HepG2 (cell line): ENCODE data around the gene NSFL1C. TPM values are rescaled to one million over a fixed set of nuclear protein-coding genes. Genes with fewer than 3 reads are reported as not detected.

ENCODE experiments used
- ARNTL ChIP-seq: sonication (generic); formaldehyde crosslinking; IDR thresholded peaks from 2 replicates; pipeline ENCODE4 v1.4.0; 2020; ENCODE audit warnings: mild to moderate bottlenecking, missing genetic modification reagents
- ATF7 ChIP-seq, 2 experiments: fragments of 450-650 bp in 1 of 2; sonication (generic) in 1 of 2; formaldehyde crosslinking in 1 of 2; IDR thresholded peaks; 2 replicates each; pipeline versions ENCODE4 v1.4.0 to v1.6.1; 2016 to 2020; ENCODE audit warnings: antibody characterized with exemption in 1 of 2, mild to moderate bottlenecking in 1 of 2, missing genetic modification reagents in 1 of 2
- GABPA ChIP-seq, 2 experiments: IDR thresholded peaks; 2 replicates each; pipeline ENCODE4 v1.6.1; 2011 to 2016; ENCODE audit warnings: low read depth in 2 of 2, low read length in 1 of 2, missing biosample characterization in 1 of 2, missing genetic modification characterization in 1 of 2
- HNRNPL ChIP-seq: fragments of 200-400 bp; formaldehyde crosslinking; IDR thresholded peaks from 2 replicates; pipeline ENCODE4 v1.6.1; 2017; ENCODE audit warnings: mild to moderate bottlenecking, low read depth, low read length
- NCOA1 ChIP-seq: sonication (generic); formaldehyde crosslinking; IDR thresholded peaks from 2 replicates; pipeline ENCODE4 v1.9.0; 2021; ENCODE audit warnings: missing genetic modification reagents
- NFRKB ChIP-seq: fragments of 450-650 bp; IDR thresholded peaks from 2 replicates; pipeline ENCODE4 v1.6.1; 2017
- NPAS2 ChIP-seq: sonication (generic); formaldehyde crosslinking; IDR thresholded peaks from 2 replicates; pipeline ENCODE4 v1.8.0; 2022; ENCODE audit warnings: mild to moderate bottlenecking, missing genetic modification reagents, borderline replicate concordance
- RELA ChIP-seq: sonication (generic); formaldehyde crosslinking; IDR thresholded peaks from 2 replicates; pipeline ENCODE4 v1.4.0; 2020; ENCODE audit warnings: missing genetic modification reagents
- REXO4 ChIP-seq: sonication (generic); formaldehyde crosslinking; IDR thresholded peaks from 2 replicates; pipeline ENCODE4 v1.8.0; 2022; ENCODE audit warnings: missing genetic modification reagents, mild to moderate bottlenecking, borderline replicate concordance
- RFXANK ChIP-seq: IDR thresholded peaks from 2 replicates; pipeline ENCODE4 v1.6.1; 2016
- TBX3 ChIP-seq: fragments of 450-650 bp; IDR thresholded peaks from 2 replicates; pipeline ENCODE4 v1.6.1; 2017; ENCODE audit warnings: antibody characterized with exemption, mild to moderate bottlenecking, inconsistent platforms, borderline replicate concordance
- ZNF335 ChIP-seq: sonication (generic); formaldehyde crosslinking; IDR thresholded peaks from 2 replicates; pipeline ENCODE4 v1.4.0; 2020; ENCODE audit warnings: missing genetic modification reagents
- ZNF580 ChIP-seq: IDR thresholded peaks from 2 replicates; pipeline ENCODE4 v1.6.1; 2016; ENCODE audit warnings: low read depth, borderline replicate concordance
- ZNF670 ChIP-seq: sonication (generic); formaldehyde crosslinking; IDR thresholded peaks from 2 replicates; pipeline ENCODE4 v1.8.0; 2022; ENCODE audit warnings: mild to moderate bottlenecking, missing genetic modification reagents, borderline replicate concordance
- ZNF7 ChIP-seq: IDR thresholded peaks from 2 replicates; pipeline ENCODE4 v1.6.1; 2016; ENCODE audit warnings: missing biosample characterization, missing genetic modification reagents
- polyA plus RNA-seq, 8 experiments: library from polyadenylated mRNA; depleted of rRNA in 3 of 8; stranded (reverse) in 7 of 8; unstranded in 1 of 8; fragments of >200 nt; fragmentation: Illumina TruSeq in 4 of 8; extraction: Trizol in 4 of 8; gene quantifications; 2 replicates each; pipeline versions ENCODE4 v1.2.1 to v1.2.3, GENCODE V29; 2011 to 2016; ENCODE audit warnings: low read depth in 4 of 8, missing spikeins in 1 of 8, mixed read lengths in 1 of 8; ENCODE audit not compliant: insufficient read depth in 1 of 8
- total RNA-seq, 5 experiments: library from RNA; depleted of rRNA; stranded (reverse); fragments of >200 nt; fragmentation: Illumina TruSeq; extraction: Trizol; gene quantifications; 2 replicates each; pipeline ENCODE4 v1.2.3, GENCODE V29; 2016; ENCODE audit warnings: low read depth in 1 of 5
- TF ChIP-seq, protein P1 (sequence below): sonication (generic); formaldehyde crosslinking; conservative IDR thresholded peaks from 2 replicates; pipeline ENCODE4 v1.4.0; 2020; ENCODE audit warnings: missing genetic modification reagents
- TF ChIP-seq, protein P2 (sequence below): sonication (generic); formaldehyde crosslinking; IDR thresholded peaks from 2 replicates; pipeline ENCODE4 v1.4.0; 2020; ENCODE audit warnings: missing genetic modification reagents, borderline replicate concordance
- TF ChIP-seq, protein P3 (sequence below): sonication (generic); formaldehyde crosslinking; IDR thresholded peaks from 2 replicates; pipeline ENCODE4 v1.5.1; 2020; ENCODE audit warnings: mild to moderate bottlenecking, missing genetic modification reagents, moderate library complexity

Gene NSFL1C
- total and polyA plus RNA-seq, 2 of the 13 experiments (the other 11 are each of a cell fraction or from before 2014, with no cell fraction given) = 22.9 to 62.7 TPM

GRCh38 chr20:1466211-1467081 lies at the start of gene NSFL1C (continued):
- TF ChIP-seq ZNF670 (CRISPR knock-in tag) (peak; percentile 99; the same call in 1 of the 2 replicates), TBX3 (no peak; the same call in 1 of the 2 replicates), ZNF335 (CRISPR knock-in tag) (peak; percentile 13; the same call in 1 of the 2 replicates), HNRNPL (0 out of 2 replicates have a peak, but pooled peaks have one; percentile 55), RELA (CRISPR knock-in tag) (peak; percentile 93), ATF7 (IDR thresholded peaks at IDR 0.05) (no peak), ATF7 (CRISPR knock-in tag; IDR thresholded peaks at IDR 0.05) (peak; percentile 86), RFXANK (CRISPR knock-in tag) (peak; percentile 95), NFRKB (no peak), REXO4 (CRISPR knock-in tag) (peak; percentile 95), ZNF580 (CRISPR knock-in tag) (no peak), NPAS2 (CRISPR knock-in tag) (no peak), ARNTL (CRISPR knock-in tag) (peak; percentile 95), ZNF7 (no peak; the same call in 1 of the 2 replicates), GABPA (IDR thresholded peaks at IDR 0.05; ENCODE audit: low read depth, low read length) (peak; percentile 82), GABPA (CRISPR knock-in tag; IDR thresholded peaks at IDR 0.05; ENCODE audit: low read depth) (peak; percentile 73), NCOA1 (CRISPR knock-in tag) (peak; percentile 97)
- TF ChIP-seq, protein P1, sequence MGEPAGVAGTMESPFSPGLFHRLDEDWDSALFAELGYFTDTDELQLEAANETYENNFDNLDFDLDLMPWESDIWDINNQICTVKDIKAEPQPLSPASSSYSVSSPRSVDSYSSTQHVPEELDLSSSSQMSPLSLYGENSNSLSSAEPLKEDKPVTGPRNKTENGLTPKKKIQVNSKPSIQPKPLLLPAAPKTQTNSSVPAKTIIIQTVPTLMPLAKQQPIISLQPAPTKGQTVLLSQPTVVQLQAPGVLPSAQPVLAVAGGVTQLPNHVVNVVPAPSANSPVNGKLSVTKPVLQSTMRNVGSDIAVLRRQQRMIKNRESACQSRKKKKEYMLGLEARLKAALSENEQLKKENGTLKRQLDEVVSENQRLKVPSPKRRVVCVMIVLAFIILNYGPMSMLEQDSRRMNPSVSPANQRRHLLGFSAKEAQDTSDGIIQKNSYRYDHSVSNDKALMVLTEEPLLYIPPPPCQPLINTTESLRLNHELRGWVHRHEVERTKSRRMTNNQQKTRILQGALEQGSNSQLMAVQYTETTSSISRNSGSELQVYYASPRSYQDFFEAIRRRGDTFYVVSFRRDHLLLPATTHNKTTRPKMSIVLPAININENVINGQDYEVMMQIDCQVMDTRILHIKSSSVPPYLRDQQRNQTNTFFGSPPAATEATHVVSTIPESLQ = 0 out of 2 replicates have a peak, but pooled peaks have one; percentile 91
- TF ChIP-seq, protein P2, sequence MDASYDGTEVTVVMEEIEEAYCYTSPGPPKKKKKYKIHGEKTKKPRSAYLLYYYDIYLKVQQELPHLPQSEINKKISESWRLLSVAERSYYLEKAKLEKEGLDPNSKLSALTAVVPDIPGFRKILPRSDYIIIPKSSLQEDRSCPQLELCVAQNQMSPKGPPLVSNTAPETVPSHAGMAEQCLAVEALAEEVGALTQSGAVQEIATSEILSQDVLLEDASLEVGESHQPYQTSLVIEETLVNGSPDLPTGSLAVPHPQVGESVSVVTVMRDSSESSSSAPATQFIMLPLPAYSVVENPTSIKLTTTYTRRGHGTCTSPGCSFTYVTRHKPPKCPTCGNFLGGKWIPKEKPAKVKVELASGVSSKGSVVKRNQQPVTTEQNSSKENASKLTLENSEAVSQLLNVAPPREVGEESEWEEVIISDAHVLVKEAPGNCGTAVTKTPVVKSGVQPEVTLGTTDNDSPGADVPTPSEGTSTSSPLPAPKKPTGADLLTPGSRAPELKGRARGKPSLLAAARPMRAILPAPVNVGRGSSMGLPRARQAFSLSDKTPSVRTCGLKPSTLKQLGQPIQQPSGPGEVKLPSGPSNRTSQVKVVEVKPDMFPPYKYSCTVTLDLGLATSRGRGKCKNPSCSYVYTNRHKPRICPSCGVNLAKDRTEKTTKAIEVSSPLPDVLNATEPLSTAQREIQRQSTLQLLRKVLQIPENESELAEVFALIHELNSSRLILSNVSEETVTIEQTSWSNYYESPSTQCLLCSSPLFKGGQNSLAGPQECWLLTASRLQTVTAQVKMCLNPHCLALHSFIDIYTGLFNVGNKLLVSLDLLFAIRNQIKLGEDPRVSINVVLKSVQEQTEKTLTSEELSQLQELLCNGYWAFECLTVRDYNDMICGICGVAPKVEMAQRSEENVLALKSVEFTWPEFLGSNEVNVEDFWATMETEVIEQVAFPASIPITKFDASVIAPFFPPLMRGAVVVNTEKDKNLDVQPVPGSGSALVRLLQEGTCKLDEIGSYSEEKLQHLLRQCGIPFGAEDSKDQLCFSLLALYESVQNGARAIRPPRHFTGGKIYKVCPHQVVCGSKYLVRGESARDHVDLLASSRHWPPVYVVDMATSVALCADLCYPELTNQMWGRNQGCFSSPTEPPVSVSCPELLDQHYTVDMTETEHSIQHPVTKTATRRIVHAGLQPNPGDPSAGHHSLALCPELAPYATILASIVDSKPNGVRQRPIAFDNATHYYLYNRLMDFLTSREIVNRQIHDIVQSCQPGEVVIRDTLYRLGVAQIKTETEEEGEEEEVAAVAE (CRISPR knock-in tag) = no peak
- TF ChIP-seq, protein P3, sequence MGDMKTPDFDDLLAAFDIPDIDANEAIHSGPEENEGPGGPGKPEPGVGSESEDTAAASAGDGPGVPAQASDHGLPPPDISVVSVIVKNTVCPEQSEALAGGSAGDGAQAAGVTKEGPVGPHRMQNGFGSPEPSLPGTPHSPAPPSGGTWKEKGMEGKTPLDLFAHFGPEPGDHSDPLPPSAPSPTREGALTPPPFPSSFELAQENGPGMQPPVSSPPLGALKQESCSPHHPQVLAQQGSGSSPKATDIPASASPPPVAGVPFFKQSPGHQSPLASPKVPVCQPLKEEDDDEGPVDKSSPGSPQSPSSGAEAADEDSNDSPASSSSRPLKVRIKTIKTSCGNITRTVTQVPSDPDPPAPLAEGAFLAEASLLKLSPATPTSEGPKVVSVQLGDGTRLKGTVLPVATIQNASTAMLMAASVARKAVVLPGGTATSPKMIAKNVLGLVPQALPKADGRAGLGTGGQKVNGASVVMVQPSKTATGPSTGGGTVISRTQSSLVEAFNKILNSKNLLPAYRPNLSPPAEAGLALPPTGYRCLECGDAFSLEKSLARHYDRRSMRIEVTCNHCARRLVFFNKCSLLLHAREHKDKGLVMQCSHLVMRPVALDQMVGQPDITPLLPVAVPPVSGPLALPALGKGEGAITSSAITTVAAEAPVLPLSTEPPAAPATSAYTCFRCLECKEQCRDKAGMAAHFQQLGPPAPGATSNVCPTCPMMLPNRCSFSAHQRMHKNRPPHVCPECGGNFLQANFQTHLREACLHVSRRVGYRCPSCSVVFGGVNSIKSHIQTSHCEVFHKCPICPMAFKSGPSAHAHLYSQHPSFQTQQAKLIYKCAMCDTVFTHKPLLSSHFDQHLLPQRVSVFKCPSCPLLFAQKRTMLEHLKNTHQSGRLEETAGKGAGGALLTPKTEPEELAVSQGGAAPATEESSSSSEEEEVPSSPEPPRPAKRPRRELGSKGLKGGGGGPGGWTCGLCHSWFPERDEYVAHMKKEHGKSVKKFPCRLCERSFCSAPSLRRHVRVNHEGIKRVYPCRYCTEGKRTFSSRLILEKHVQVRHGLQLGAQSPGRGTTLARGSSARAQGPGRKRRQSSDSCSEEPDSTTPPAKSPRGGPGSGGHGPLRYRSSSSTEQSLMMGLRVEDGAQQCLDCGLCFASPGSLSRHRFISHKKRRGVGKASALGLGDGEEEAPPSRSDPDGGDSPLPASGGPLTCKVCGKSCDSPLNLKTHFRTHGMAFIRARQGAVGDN (CRISPR knock-in tag) = peak; percentile 94
